WERI-Rb-1 (cell line): ENCODE data around the gene HOXD11.
A peak's percentile ranks its signal among the peaks of the same experiment; 100 is the strongest.

Experiments used
- DNase-seq: peaks from one replicate; pipeline ENCODE4 v3.0.0-alpha.2; 2020
- H3K27ac ChIP-seq: fragments of 250-450 bp; sonication (Bioruptor Pico); 2 replicates; pipeline ENCODE4 v1.5.1; 2020; ENCODE audit warnings: mild to moderate bottlenecking, moderate library complexity
- H3K27me3 ChIP-seq: fragments of 250-450 bp; sonication (Bioruptor Pico); 2 replicates; pipeline ENCODE4 v1.5.1; 2021; ENCODE audit warnings: mild to moderate bottlenecking, low read depth, moderate library complexity; ENCODE audit not compliant: insufficient read depth, severe bottlenecking
- H3K36me3 ChIP-seq: fragments of 250-450 bp; sonication (Bioruptor Pico); 2 replicates; pipeline ENCODE4 v1.5.1; 2020; ENCODE audit warnings: mild to moderate bottlenecking, moderate library complexity
- H3K4me3 ChIP-seq: 2 replicates; pipeline ENCODE4 v1.5.1; 2011; ENCODE audit warnings: low read depth, mild to moderate bottlenecking, control low read depth, low read length
- H3K9me3 ChIP-seq: fragments of 250-450 bp; sonication (Bioruptor Pico); 2 replicates; pipeline ENCODE4 v1.5.1; 2021; ENCODE audit warnings: mild to moderate bottlenecking, moderate library complexity; ENCODE audit not compliant: severe bottlenecking
- CTCF ChIP-seq: IDR thresholded peaks from 2 replicates; pipeline ENCODE4 v1.5.1; 2011; ENCODE audit warnings: low read depth, mild to moderate bottlenecking, control low read depth, inconsistent platforms, low read length

HOXD11 gene

DNA sequence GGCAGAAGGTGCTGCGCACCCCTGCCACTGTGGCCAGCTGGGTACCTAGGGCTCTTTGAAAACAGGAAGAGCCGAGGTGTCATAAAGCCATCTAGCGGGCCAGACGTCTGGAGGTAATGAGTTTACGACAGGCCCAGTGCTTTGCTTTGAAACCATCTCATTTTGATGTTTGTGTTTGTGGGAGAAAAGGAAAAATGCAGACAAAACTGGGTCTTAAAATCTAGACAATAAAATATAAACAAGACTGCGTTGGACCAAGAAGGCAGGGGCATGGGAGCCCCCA lies 18.6 kb downstream of the HOXD11 start:
- Histone ChIP-seq H3K27me3 (peaks cover 94% of the 10 kb centered on the region), H3K9me3 (peaks cover 17% of the 10 kb centered on the region), H3K36me3 (no peaks in the 10 kb centered on the region), H3K4me3 (no peak overlapping the region), H3K27ac (no peak overlapping the region)
- no peak for TF ChIP-seq CTCF
- DNase-seq: no peak

- peak; percentile 62 for TF ChIP-seq CTCF
- no peak for DNase-seq
- peaks cover 9% of the 10 kb centered on the region for H3K9me3 ChIP-seq
- no peak overlapping the region for H3K27ac ChIP-seq
- H3K4me3 ChIP-seq: no peak overlapping the region
- peaks cover 94% of the 10 kb centered on the region for H3K27me3 ChIP-seq
- no peaks in the 10 kb centered on the region for H3K36me3 ChIP-seq
Observed at GRCh38 chr2:176126929-176127773, 20.1 kb downstream of the HOXD11 start.

DNA sequence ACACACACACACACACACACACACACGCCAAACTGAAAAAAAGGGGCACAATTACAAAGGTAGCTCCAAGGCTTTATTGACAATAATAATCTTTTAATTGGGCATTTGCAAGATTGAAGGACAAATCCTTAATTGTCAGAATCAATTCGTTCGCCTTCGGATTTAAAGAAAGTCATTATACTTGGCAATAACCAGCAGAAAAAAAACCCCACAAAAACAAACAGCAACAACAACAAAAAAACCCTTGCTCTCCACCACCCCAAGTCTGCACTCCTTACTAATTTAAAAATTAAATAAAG lies 20.6 kb downstream of the HOXD11 start:
- no peak overlapping the region for H3K4me3 ChIP-seq

DNA sequence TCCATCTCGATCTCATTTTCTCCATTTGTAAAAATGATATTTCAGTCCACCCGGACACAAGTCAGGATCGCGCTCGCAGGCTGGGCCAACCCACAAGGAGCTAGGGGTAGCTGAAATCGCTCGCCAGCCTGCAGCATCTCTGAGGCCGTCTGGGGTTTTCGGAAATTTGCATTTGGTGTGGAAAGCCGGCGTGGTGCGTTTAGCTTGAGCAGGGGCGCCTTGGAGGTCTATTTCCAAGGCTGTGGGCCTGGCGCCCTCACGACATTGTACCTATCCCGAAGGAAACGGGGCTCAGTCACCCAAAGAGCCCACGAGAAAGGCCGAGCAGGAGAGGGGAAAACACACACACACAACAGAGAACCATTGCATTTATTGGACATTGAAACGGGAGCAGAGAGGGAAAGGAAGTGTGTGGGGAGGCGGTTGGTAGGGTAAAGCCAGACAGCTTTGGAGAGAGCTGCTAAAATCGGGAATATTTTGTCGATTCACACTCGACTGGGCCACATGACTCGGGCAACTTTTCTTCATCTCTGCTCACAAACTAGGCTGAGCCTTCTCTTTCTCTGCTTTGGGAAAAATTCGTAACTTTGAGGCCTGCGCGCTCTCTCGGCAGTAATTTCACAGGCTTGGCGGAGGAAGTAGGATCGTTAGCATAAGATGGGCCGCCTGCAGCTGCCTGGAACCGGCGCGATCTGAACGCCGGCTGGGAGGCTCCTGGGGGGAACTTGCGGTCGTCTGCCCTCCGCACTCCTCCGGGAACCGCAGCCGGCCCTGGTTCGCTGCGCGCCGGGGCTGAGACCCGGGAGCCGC lies 21.3 kb downstream of the HOXD11 start:
- Histone ChIP-seq H3K36me3 (no peaks in the 10 kb centered on the region), H3K27me3 (peaks cover 94% of the 10 kb centered on the region), H3K27ac (no peak overlapping the region), H3K4me3 (no peak overlapping the region), H3K9me3 (peaks cover 9% of the 10 kb centered on the region)
- no peak for TF ChIP-seq CTCF
- DNase-seq: no peak

More for the DNA sequence above, 20.6 kb downstream of the HOXD11 start:
- DNase-seq: no peak
- Histone ChIP-seq H3K27me3 (peaks cover 94% of the 10 kb centered on the region), H3K36me3 (no peaks in the 10 kb centered on the region), H3K9me3 (peaks cover 9% of the 10 kb centered on the region), H3K27ac (no peak overlapping the region)
- no peak for TF ChIP-seq CTCF

DNA sequence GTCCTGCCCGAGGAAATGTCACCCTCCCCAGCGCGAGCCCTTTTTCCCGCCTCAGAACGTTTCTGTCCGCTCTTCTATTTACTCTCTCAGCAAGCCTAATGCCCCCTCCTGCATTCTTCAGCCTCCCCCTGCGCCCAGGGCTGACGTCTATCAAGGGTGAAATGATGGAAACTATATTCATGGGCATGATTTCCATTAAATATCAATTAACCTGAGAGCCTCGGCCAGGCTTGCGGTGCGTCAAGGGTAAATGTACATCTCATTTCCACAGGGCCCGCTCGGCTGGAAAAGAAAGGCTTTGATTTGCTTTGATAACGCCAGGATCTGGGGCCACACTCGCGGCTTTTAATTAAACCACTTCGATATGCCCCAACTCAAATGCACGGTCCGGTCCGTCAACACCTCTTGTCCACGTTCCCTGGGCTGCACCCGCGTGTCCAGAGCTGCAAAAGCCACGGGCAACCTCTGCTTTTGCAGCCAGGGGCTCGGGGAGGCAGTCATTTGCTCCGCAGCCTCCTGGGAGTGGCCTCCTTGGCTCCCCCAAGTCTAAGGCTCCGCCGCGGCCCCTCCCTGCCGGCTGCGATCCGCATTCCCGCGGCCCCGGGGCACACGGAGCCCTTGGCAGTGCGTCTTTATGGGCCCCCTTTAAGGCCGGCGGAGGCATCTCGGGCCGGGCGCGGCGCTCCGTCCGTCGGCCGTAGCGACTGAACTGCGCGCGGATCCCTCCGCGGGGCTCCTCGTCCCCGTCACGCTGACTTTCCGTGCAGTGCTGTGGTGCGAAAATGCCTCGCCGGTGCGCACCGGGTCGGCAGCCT lies 22.1 kb downstream of the HOXD11 start, which contains the start of gene HOXD8:
HOXD8 (plus strand) TSS at position 724 of the 815 bp plus-strand sequence. CDS start 662 bp downstream, outside the sequence.
- peaks cover 9% of the 10 kb centered on the region for H3K9me3 ChIP-seq
- no peak for DNase-seq
- no peaks in the 10 kb centered on the region for H3K36me3 ChIP-seq
- H3K27me3 ChIP-seq: peaks cover 94% of the 10 kb centered on the region
- H3K27ac ChIP-seq: no peak within 1 kb of the TSS
- no peak for TF ChIP-seq CTCF
- H3K4me3 ChIP-seq: peak within 1 kb of the TSS; percentile 16
